Duodenal mucosa (tissue), 2 donors: ENCODE results near the gene PPRC1.

ENCODE experiments used
- H3K27ac ChIP-seq: one replicate; pipeline ENCODE4 v1.7.0; 2013; ENCODE audit warnings: low read depth, low read length
- H3K27me3 ChIP-seq, 2 donors: one replicate each; pipeline ENCODE4 v1.7.0; 2013; ENCODE audit warnings: low read length in 2 of 2, control low read depth in 1 of 2; ENCODE audit not compliant: insufficient read depth in 2 of 2, control insufficient read depth in 1 of 2
- H3K36me3 ChIP-seq, 2 donors: one replicate each; pipeline ENCODE4 v1.7.0; 2013; ENCODE audit warnings: low read length in 2 of 2, control low read depth in 1 of 2; ENCODE audit not compliant: insufficient read depth in 2 of 2, control insufficient read depth in 1 of 2
- H3K4me1 ChIP-seq, 2 donors: one replicate each; pipeline ENCODE4 v1.7.0; 2013; ENCODE audit warnings: low read length in 2 of 2, control low read depth in 1 of 2; ENCODE audit not compliant: insufficient read depth in 2 of 2, control insufficient read depth in 1 of 2
- H3K4me3 ChIP-seq, 2 donors: one replicate each; pipeline ENCODE4 v1.7.0; 2013; ENCODE audit warnings: low read length in 2 of 2, low read depth in 1 of 2
- H3K9ac ChIP-seq, 2 donors: one replicate each; pipeline ENCODE4 v1.7.0; 2013; ENCODE audit warnings: low read length in 2 of 2, low read depth in 1 of 2
- H3K9me3 ChIP-seq, 2 donors: one replicate each; pipeline ENCODE4 v1.7.0; 2013; ENCODE audit warnings: low read length in 2 of 2, control low read depth in 1 of 2; ENCODE audit not compliant: control insufficient read depth in 1 of 2

The PPRC1 gene

DNA sequence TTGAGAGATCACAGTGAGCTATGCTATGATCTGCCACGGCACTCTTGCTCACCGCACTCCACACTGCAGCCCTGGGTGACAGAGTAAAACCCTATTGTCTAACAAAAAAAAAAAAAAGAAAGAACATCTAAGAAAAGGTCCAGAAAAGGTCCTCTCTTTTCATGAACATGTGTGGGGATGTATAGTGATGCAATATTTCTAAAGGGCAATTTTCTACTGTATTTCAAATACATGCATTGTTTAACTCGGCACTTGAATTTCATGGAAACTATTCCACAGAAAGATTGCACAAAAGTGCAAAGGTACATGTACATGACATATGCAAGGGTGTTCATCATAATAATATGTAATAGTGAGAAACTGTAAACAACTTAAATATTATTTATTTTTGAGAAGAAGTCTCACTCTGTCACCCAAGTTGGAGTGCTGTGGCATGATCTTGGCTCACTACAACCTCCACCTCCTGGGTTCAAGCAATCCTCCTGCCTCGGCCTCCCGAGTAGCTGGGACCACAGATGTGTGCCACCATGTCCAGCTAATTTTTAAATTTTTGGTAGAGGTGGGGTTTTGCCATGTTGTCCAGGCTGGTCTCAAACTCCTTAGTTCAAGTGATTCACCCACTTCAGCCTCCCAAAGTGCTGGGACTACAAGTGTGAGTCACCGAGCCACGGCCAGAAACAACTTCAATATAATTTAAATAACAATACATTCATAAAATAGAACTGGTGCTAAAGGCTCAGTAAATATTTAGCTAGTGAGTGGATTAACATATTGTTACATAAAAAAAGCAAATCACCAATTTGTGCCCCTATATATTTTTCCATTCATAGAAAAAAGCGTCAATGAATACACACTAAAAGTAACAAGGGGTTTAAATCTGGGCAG lies 1.3 kb upstream of the PPRC1 start:
- Histone ChIP-seq H3K9ac (peak overlapping the region in 1 of 2 donors; percentile 62), H3K27me3 (no peaks in the 10 kb centered on the region), H3K4me3 (no peak overlapping the region), H3K4me1 (peaks cover 22 to 24% of the 10 kb centered on the region in 2 donors), H3K27ac (no peak overlapping the region), H3K9me3 (no peaks in the 10 kb centered on the region), H3K36me3 (peaks cover 0 to 2% of the 10 kb centered on the region in 2 donors)

DNA sequence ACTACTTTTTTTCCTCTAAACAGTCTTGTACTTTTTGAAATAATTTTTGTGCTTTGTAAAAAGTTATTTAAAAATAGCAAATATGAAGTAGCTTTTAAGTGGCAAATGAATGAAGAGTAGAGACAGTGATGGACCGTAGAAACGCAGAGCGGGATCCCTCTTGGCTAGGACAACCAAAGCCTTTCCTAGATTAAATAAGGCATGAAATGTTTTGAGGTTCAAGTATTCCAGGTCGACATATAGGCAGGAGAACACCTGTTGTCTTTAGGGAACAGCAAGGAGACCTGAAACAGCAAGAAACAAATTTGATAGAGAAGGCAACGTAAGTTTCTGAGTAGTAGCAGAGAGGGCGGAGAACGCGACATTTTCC lies 662 bp upstream of the PPRC1 start:
- peak overlapping the region; percentile 62 to 73 for H3K9ac ChIP-seq

GRCh38 chr10:102133373-102134195 lies 744 bp downstream of the PPRC1 start:
- Histone ChIP-seq H3K9me3 (no peaks in the 10 kb centered on the region), H3K36me3 (peaks cover 12 to 13% of the 10 kb centered on the region in 2 donors), H3K4me1 (peaks cover 22 to 27% of the 10 kb centered on the region in 2 donors), H3K27me3 (no peaks in the 10 kb centered on the region), H3K4me3 (peak overlapping the region; percentile 81 to 87), H3K9ac (peak overlapping the region; percentile 62 to 74), H3K27ac (peak overlapping the region; percentile 89)

More for the DNA sequence above, 662 bp upstream of the PPRC1 start:
- Histone ChIP-seq H3K27me3 (no peaks in the 10 kb centered on the region), H3K4me3 (peak overlapping the region; percentile 81 to 87), H3K9me3 (no peaks in the 10 kb centered on the region), H3K27ac (no peak overlapping the region), H3K36me3 (peaks cover 0 to 2% of the 10 kb centered on the region in 2 donors), H3K4me1 (peaks cover 22 to 27% of the 10 kb centered on the region in 2 donors)

DNA sequence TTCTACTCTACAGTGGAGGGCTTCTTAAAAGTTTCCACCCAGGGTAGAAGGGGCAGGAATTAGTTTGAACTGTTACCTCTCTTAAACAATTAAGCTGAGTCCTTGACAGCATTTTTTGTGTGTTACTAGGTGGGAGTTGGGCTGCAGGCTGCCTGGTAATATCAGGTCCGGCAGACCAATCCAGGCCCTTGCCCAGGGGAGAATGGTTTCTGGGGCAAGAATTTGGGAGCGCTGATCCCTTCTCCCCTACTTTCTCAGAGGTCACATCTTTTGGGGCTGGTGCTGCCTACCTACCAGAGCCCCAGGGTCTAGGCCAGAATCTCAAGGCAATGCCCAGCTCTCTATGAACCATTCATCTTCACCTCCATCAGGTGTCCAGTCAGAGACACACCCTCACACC lies 1.6 kb downstream of the PPRC1 start:
- Histone ChIP-seq H3K9ac (peak overlapping the region in 1 of 2 donors; percentile 62), H3K4me3 (peak overlapping the region; percentile 81 to 87), H3K27ac (no peak overlapping the region), H3K36me3 (peaks cover 20 to 22% of the 10 kb centered on the region in 2 donors), H3K9me3 (no peaks in the 10 kb centered on the region), H3K27me3 (no peaks in the 10 kb centered on the region), H3K4me1 (peaks cover 22 to 27% of the 10 kb centered on the region in 2 donors)

GRCh38 chr10:102135956-102136526 lies 3.2 kb downstream of the PPRC1 start:
- Histone ChIP-seq H3K36me3 (peaks cover 36 to 38% of the 10 kb centered on the region in 2 donors), H3K9me3 (no peaks in the 10 kb centered on the region), H3K9ac (no peak overlapping the region), H3K4me1 (peaks cover 22 to 27% of the 10 kb centered on the region in 2 donors), H3K27me3 (no peaks in the 10 kb centered on the region), H3K4me3 (no peak overlapping the region), H3K27ac (no peak overlapping the region)

GRCh38 chr10:102139281-102140110 lies 6.7 kb downstream of the PPRC1 start:
- Histone ChIP-seq H3K4me3 (no peak overlapping the region), H3K9me3 (no peaks in the 10 kb centered on the region), H3K9ac (no peak overlapping the region), H3K27me3 (no peaks in the 10 kb centered on the region), H3K27ac (no peak overlapping the region), H3K4me1 (peaks cover 13 to 16% of the 10 kb centered on the region in 2 donors), H3K36me3 (peaks cover 53 to 70% of the 10 kb centered on the region in 2 donors)

- Histone ChIP-seq H3K36me3 (peaks cover 59 to 72% of the 10 kb centered on the region in 2 donors), H3K4me3 (no peak overlapping the region), H3K27ac (no peak overlapping the region), H3K9ac (no peak overlapping the region), H3K27me3 (no peaks in the 10 kb centered on the region), H3K9me3 (no peaks in the 10 kb centered on the region), H3K4me1 (peaks cover 7 to 10% of the 10 kb centered on the region in 2 donors)
Observed at GRCh38 chr10:102140218-102140617, 7.4 kb downstream of the PPRC1 start.

DNA sequence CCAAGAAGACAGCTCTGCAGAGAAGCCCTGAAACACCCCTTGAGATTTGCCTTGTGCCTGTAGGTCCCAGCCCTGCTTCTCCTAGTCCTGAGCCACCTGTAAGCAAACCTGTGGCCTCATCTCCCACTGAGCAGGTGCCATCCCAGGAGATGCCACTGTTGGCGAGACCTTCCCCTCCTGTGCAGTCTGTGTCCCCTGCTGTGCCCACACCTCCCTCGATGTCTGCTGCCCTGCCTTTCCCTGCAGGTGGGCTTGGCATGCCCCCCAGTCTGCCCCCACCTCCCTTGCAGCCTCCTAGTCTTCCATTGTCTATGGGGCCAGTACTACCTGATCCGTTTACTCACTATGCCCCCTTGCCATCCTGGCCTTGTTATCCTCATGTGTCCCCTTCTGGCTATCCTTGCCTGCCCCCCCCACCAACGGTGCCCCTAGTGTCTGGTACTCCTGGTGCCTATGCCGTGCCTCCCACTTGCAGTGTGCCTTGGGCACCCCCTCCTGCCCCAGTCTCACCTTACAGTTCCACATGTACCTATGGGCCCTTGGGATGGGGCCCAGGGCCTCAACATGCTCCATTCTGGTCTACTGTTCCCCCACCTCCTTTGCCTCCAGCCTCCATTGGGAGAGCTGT lies 8.2 kb downstream of the PPRC1 start:
- H3K27me3 ChIP-seq, result no peaks in the 10 kb centered on the region
- H3K9ac ChIP-seq, result no peak overlapping the region
- H3K4me1 ChIP-seq, result peaks cover 2 to 4% of the 10 kb centered on the region in 2 donors
- no peak overlapping the region for H3K4me3 ChIP-seq
- H3K36me3 ChIP-seq, result peaks cover 57 to 72% of the 10 kb centered on the region in 2 donors
- no peak overlapping the region for H3K27ac ChIP-seq
- H3K9me3 ChIP-seq, result no peaks in the 10 kb centered on the region

DNA sequence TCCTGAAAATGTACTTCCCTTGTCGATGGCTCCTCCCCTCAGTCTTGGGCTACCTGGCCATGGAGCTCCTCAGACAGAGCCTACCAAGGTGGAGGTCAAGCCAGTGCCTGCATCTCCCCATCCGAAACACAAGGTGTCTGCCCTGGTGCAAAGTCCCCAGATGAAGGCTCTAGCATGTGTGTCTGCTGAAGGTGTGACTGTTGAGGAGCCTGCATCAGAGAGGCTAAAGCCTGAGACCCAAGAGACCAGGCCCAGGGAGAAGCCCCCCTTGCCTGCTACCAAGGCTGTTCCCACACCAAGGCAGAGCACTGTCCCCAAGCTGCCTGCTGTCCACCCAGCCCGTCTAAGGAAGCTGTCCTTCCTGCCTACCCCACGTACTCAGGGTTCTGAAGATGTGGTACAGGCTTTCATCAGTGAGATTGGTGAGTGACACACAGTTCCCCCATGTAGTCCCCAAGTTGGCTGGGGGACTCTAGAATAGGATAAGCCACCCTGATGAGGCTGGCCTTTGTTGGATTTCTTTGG lies 8.8 kb downstream of the PPRC1 start:
- Histone ChIP-seq H3K27ac (no peak overlapping the region), H3K9me3 (no peaks in the 10 kb centered on the region), H3K36me3 (peaks cover 57 to 72% of the 10 kb centered on the region in 2 donors), H3K4me3 (no peak overlapping the region), H3K27me3 (no peaks in the 10 kb centered on the region), H3K4me1 (peaks cover 0 to 2% of the 10 kb centered on the region in 2 donors), H3K9ac (no peak overlapping the region)
